IMR-90 (cell line): Measurements from ENCODE around the gene STRIP1. TPM values are rescaled to one million over a fixed set of nuclear protein-coding genes. Genes with fewer than 3 reads are reported as not detected.
A peak's percentile ranks its signal among the peaks of the same experiment; 100 is the strongest.

Experiments
- ATAC-seq: fragments of 200-7000 bp; cut with Tn5 transposase; 2 replicates; pipeline ENCODE4 v1.9.1; 2020; ENCODE audit warnings: low read depth, mild to moderate bottlenecking, moderate library complexity
- BruUV-seq: library from RNA; stranded (reverse); fragments of 400-500 nt; replicated peaks from 2 replicates; lab custom pipeline; 2021; lab: Mats Ljungman, UMichigan
- CTCF ChIA-PET: fragments of 300-600 bp; formaldehyde crosslinking; extraction: SDS; loops from one replicate; lab custom pipeline; 2021; ENCODE audit warnings: antibody characterized with exemption; lab: Yijun Ruan, JAX
- POLR2A ChIA-PET: fragments of 300-600 bp; sonication (Branson Sonifier 250); formaldehyde crosslinking; loops from one replicate; lab custom pipeline; 2022; ENCODE audit warnings: antibody characterized with exemption; ENCODE audit not compliant: unreplicated experiment; lab: Charles Lee
- DNase-seq: peaks from one replicate; pipeline ENCODE4 v3.0.0; 2013
- H2AFZ ChIP-seq: replicated peaks from 2 replicates; pipeline ENCODE3; 2013; ENCODE audit warnings: low read length, mild to moderate bottlenecking; ENCODE audit not compliant: poor library complexity
- H2AK5ac ChIP-seq: 2 replicates; pipeline ENCODE4 v1.6.1; 2013; ENCODE audit warnings: low read depth, low read length, inconsistent platforms
- H2AK9ac ChIP-seq: replicated peaks from 2 replicates; pipeline ENCODE3; 2013; ENCODE audit warnings: mild to moderate bottlenecking, low read depth, low read length, moderate library complexity; ENCODE audit not compliant: poor library complexity
- H2BK120ac ChIP-seq: 2 replicates; pipeline ENCODE4 v1.6.1; 2013; ENCODE audit warnings: low read depth, low read length, inconsistent platforms
- H2BK15ac ChIP-seq: 3 replicates; pipeline ENCODE4 v1.6.1; 2013; ENCODE audit warnings: low read depth, low read length, inconsistent platforms
- H2BK20ac ChIP-seq: 2 replicates; pipeline ENCODE4 v1.6.1; 2013; ENCODE audit warnings: low read depth, mild to moderate bottlenecking, inconsistent platforms, low read length, moderate library complexity
- H2BK5ac ChIP-seq: 2 replicates; pipeline ENCODE4 v1.6.1; 2013; ENCODE audit warnings: mild to moderate bottlenecking, low read depth, low read length, inconsistent platforms; ENCODE audit not compliant: poor library complexity, severe bottlenecking
- H3K14ac ChIP-seq: replicated peaks from 2 replicates; pipeline ENCODE4 v1.6.1; 2013; ENCODE audit warnings: low read depth, low read length, inconsistent platforms
- H3K18ac ChIP-seq: 2 replicates; pipeline ENCODE4 v1.6.1; 2013; ENCODE audit warnings: low read depth, low read length, control low read depth
- H3K23ac ChIP-seq: 2 replicates; pipeline ENCODE4 v1.6.1; 2013; ENCODE audit warnings: low read depth, low read length, inconsistent platforms
- H3K27ac ChIP-seq: 2 replicates; pipeline ENCODE4 v1.5.1; 2013; ENCODE audit warnings: mild to moderate bottlenecking, control low read depth, low read length; ENCODE audit not compliant: insufficient read depth
- H3K27me3 ChIP-seq: 2 replicates; pipeline ENCODE4 v1.6.1; 2013; ENCODE audit warnings: low read length; ENCODE audit not compliant: control insufficient read depth, insufficient read depth
- H3K36me3 ChIP-seq: 2 replicates; pipeline ENCODE4 v1.6.1; 2013; ENCODE audit warnings: low read length, mixed read lengths; ENCODE audit not compliant: control insufficient read depth, insufficient read depth
- H3K4ac ChIP-seq: 2 replicates; pipeline ENCODE4 v1.6.1; 2013; ENCODE audit warnings: low read depth, low read length, inconsistent platforms
- H3K4me1 ChIP-seq: 2 replicates; pipeline ENCODE4 v1.6.1; 2013; ENCODE audit warnings: low read length, mixed read lengths; ENCODE audit not compliant: control insufficient read depth, insufficient read depth
- H3K4me2 ChIP-seq: 2 replicates; pipeline ENCODE4 v1.6.1; 2013; ENCODE audit warnings: low read depth, mild to moderate bottlenecking, control low read depth, low read length, moderate library complexity
- H3K4me3 ChIP-seq: 2 replicates; pipeline ENCODE4 v1.5.1; 2013; ENCODE audit warnings: low read depth, mild to moderate bottlenecking, control low read depth, low read length, moderate library complexity; ENCODE audit not compliant: insufficient read depth
- H3K56ac ChIP-seq: 2 replicates; pipeline ENCODE4 v1.6.1; 2013; ENCODE audit warnings: low read length, inconsistent platforms; ENCODE audit not compliant: insufficient read depth; ENCODE audit errors: extremely low read depth
- H3K79me1 ChIP-seq, 2 experiments: 2 replicates each; pipeline ENCODE4 v1.6.1; 2013; ENCODE audit warnings: low read length in 2 of 2, inconsistent platforms in 1 of 2, low read depth in 1 of 2
- H3K9ac ChIP-seq: 2 replicates; pipeline ENCODE4 v1.6.1; 2013; ENCODE audit warnings: low read depth, low read length, control low read depth
- H3K9me1 ChIP-seq: 2 replicates; pipeline ENCODE4 v1.6.1; 2013; ENCODE audit warnings: low read length, inconsistent platforms; ENCODE audit not compliant: insufficient read depth
- H3K9me3 ChIP-seq: 2 replicates; pipeline ENCODE4 v1.6.1; 2013; ENCODE audit warnings: low read length; ENCODE audit not compliant: control insufficient read depth, insufficient read depth
- H4K20me1 ChIP-seq: 2 replicates; pipeline ENCODE4 v1.6.1; 2013; ENCODE audit warnings: low read length, inconsistent platforms; ENCODE audit not compliant: insufficient read depth
- H4K5ac ChIP-seq: 2 replicates; pipeline ENCODE4 v1.6.1; 2013; ENCODE audit warnings: mild to moderate bottlenecking, low read depth, low read length, control low read depth
- H4K8ac ChIP-seq, 2 experiments: 2 replicates each; pipeline ENCODE4 v1.6.1; 2013; ENCODE audit warnings: low read depth in 2 of 2, low read length in 2 of 2, control low read depth in 1 of 2, inconsistent platforms in 1 of 2
- H4K91ac ChIP-seq: 2 replicates; pipeline ENCODE4 v1.6.1; 2013; ENCODE audit warnings: low read depth, low read length, inconsistent platforms; ENCODE audit not compliant: insufficient read depth
- BHLHE40 ChIP-seq: fragments of 150-350 bp; IDR thresholded peaks from 2 replicates; pipeline ENCODE4 v1.6.1; 2016; ENCODE audit warnings: mild to moderate bottlenecking, low read depth, low read length
- CEBPB ChIP-seq: IDR thresholded peaks from 2 replicates; pipeline ENCODE4 v1.6.1; 2012; ENCODE audit warnings: low read depth, low read length, improper control_type of control experiment
- CHD1 ChIP-seq: IDR thresholded peaks from 2 replicates; pipeline ENCODE4 v1.6.1; 2012; ENCODE audit warnings: low read depth, low read length, improper control_type of control experiment
- FOS ChIP-seq: fragments of 150-350 bp; IDR thresholded peaks from 2 replicates; pipeline ENCODE4 v1.6.1; 2016; ENCODE audit warnings: low read depth, low read length
- MAFK ChIP-seq: IDR thresholded peaks from 2 replicates; pipeline ENCODE4 v1.6.1; 2012; ENCODE audit warnings: low read depth, low read length, improper control_type of control experiment
- MAZ ChIP-seq: IDR thresholded peaks from 2 replicates; pipeline ENCODE4 v1.6.1; 2012; ENCODE audit warnings: low read depth, mild to moderate bottlenecking, low read length, improper control_type of control experiment, moderate library complexity, borderline replicate concordance
- MXI1 ChIP-seq: IDR thresholded peaks from 2 replicates; pipeline ENCODE4 v1.6.1; 2012; ENCODE audit warnings: low read depth, mild to moderate bottlenecking, low read length, moderate library complexity, borderline replicate concordance
- NFE2L2 ChIP-seq: fragments of 150-350 bp; IDR thresholded peaks from 2 replicates; pipeline ENCODE4 v1.6.1; 2016; ENCODE audit warnings: low read depth, mild to moderate bottlenecking, low read length
- POLR2A ChIP-seq: IDR thresholded peaks from 2 replicates; pipeline ENCODE4 v1.6.1; 2012; ENCODE audit warnings: mild to moderate bottlenecking, low read depth, low read length
- RAD21 ChIP-seq: IDR thresholded peaks from 2 replicates; pipeline ENCODE4 v1.6.1; 2012; ENCODE audit warnings: low read length, improper control_type of control experiment
- RCOR1 ChIP-seq: IDR thresholded peaks from 2 replicates; pipeline ENCODE4 v1.6.1; 2012; ENCODE audit warnings: mild to moderate bottlenecking, low read length, improper control_type of control experiment; ENCODE audit not compliant: insufficient replicate concordance
- RFX5 ChIP-seq: IDR thresholded peaks from 2 replicates; pipeline ENCODE4 v1.8.0; 2012; ENCODE audit warnings: low read depth, mild to moderate bottlenecking, low read length, moderate library complexity
- SMC3 ChIP-seq: fragments of 150-350 bp; IDR thresholded peaks from 2 replicates; pipeline ENCODE4 v1.6.1; 2016; ENCODE audit warnings: low read depth, mild to moderate bottlenecking, antibody characterized with exemption, low read length, moderate library complexity
- WGBS, 2 experiments: methylation state at CpG; one replicate each; pipeline versions ENCODE4 v1.1.5 to v1.1.7; 2013; ENCODE audit warnings: missing lambda C conversion rate in 2 of 2; ENCODE audit not compliant: insufficient read length in 1 of 2; ENCODE audit errors: extremely low coverage in 2 of 2; 5-methylcytosine and 5-hydroxymethylcytosine counted together
- dilution Hi-C: fragments of 300-500 bp; cut with HindIII; formaldehyde crosslinking; loops from one replicate; pipeline ENCODE4 v1.14.3; 2018; ENCODE audit warnings: low sequenced_read_pairs; ENCODE audit not compliant: unreplicated experiment
- in situ Hi-C: fragments of 300-500 bp; cut with MboI; formaldehyde crosslinking; loops from 3 replicates; pipeline ENCODE4 v1.14.3; 2019; ENCODE audit warnings: low sequenced_read_pairs, inconsistent platforms, mixed read lengths
- intact Hi-C: fragments of 100-400 bp; cut with micrococcal nuclease; formaldehyde crosslinking; loops from 2 replicates; pipeline ENCODE4 v1.10.0; 2022
- polyA plus RNA-seq, 3 experiments: library from polyadenylated mRNA; depleted of rRNA; stranded (reverse); fragments of >200 nt; gene quantifications; 2 replicates each; pipeline ENCODE4 v1.2.3, GENCODE V29; 2012; ENCODE audit warnings: low replicate concordance in 1 of 3
- total RNA-seq: library from RNA; depleted of rRNA; stranded (reverse); fragments of >200 nt; gene quantifications from 2 replicates; pipeline ENCODE4 v1.2.3, GENCODE V29; 2012
- TF ChIP-seq, protein P1 (sequence below): fragments of 150-350 bp; IDR thresholded peaks from 2 replicates; pipeline ENCODE4 v1.6.1; 2016; ENCODE audit warnings: low read depth, mild to moderate bottlenecking, low read length, moderate library complexity, borderline replicate concordance
- TF ChIP-seq, protein P2 (sequence below): conservative IDR thresholded peaks from 2 replicates; pipeline ENCODE4 v1.5.1; 2012; ENCODE audit warnings: mild to moderate bottlenecking, low read depth, low read length, improper control_type of control experiment

STRIP1 gene
- total and polyA plus RNA-seq, 2 of the 4 experiments (the other 2 are of a cell fraction): 30.4 to 33.5 TPM

DNA sequence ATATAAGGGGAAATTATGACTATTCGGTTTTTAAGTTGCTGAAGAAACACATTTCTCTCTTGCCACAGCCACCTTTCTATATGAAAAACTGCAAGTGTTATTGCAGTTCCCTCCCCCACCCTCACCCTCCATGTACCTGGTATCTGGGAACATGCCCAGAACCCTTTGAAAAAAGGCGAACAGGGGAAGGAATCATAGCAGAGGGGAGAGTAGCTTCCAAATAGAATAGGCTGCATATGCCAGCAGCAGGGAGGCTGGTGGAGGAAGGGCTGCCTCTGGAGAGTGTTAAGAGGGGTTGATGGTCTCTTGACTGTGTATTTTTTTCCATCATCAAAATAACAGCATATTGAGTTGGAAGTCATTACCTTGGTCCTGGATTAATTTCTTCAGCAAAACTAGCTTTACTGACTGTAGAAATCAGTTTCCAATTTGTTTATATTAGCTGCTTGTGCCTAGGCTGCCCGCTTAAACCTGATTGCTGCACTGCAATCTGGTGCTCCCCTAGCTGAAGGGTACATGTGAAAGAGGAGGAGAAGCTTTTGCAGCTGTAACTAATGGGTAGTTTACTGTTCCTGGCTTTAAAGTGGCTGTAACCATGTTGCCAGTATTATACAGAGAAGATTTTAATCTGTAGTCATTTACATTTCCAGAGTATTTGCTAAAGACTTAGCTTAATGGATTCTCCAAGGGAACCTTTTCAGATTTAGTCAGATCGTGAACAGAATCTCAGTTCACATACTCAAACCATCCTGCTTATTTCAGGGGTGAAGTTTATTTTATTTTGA, 27.2 kb upstream of the STRIP1 start:
- Histone ChIP-seq H3K4me3 (no peak overlapping the region), H3K4ac (0 out of 2 replicates have a peak overlapping the region, but pooled peaks have one; percentile 13), H2BK5ac (no peak overlapping the region), H3K4me2 (0 out of 2 replicates have a peak overlapping the region, but pooled peaks have one; percentile 3), H3K4me1 (peaks cover 17% of the 10 kb centered on the region), H2AK9ac (no peak overlapping the region), H3K9ac (no peak overlapping the region), H2BK120ac (no peak overlapping the region), H3K9me3 (no peaks in the 10 kb centered on the region), H2AK5ac (peak overlapping the region; percentile 46; the same call in 1 of the 2 replicates), H3K36me3 (peaks cover 17% of the 10 kb centered on the region), H4K20me1 (peaks cover 43% of the 10 kb centered on the region), H4K91ac (no peak overlapping the region), H3K27ac (no peak overlapping the region), H4K8ac (no peak overlapping the region), H2BK15ac (no peak overlapping the region), H4K5ac (no peak overlapping the region), H3K79me1 (peaks cover 25 to 63% of the 10 kb centered on the region in 2 experiments), H3K14ac (0 out of 2 replicates have a peak overlapping the region, but pooled peaks have one; percentile 16), H2AFZ (no peak overlapping the region), H3K23ac (no peak overlapping the region; the same call in 1 of the 2 replicates), H3K56ac (no peak overlapping the region), H2BK20ac (no peak overlapping the region), H3K18ac (no peak overlapping the region), H3K9me1 (peaks cover 16% of the 10 kb centered on the region), H3K27me3 (no peaks in the 10 kb centered on the region)
- ChIA-PET POLR2A (no interaction called here), CTCF (interaction anchor here (1.1 to 1.2 kb wide), 2 partner anchors 185 to 230 kb away, joined by 3 to 4 read pairs; no protein-coding TSS in a partner anchor)
- DNase-seq (no peak), ATAC-seq (no peak)
- dilution Hi-C loops (no loop called here), in situ Hi-C loops (no loop called here), intact Hi-C loops (no loop called here)
- 71% methylated on average over 1 of the region's 4 CpGs; no CpG with 5 or more reads in 1 of the 2 experiments for WGBS, 2 experiments
- BruUV-seq: no TSS peak
- TF ChIP-seq RCOR1 (no peak), POLR2A (no peak), MAFK (no peak), CEBPB (no peak), BHLHE40 (no peak), SMC3 (no peak), CHD1 (no peak), FOS (no peak), RFX5 (no peak), NFE2L2 (no peak), RAD21 (no peak), MXI1 (no peak), MAZ (no peak)
- TF ChIP-seq, protein P1, sequence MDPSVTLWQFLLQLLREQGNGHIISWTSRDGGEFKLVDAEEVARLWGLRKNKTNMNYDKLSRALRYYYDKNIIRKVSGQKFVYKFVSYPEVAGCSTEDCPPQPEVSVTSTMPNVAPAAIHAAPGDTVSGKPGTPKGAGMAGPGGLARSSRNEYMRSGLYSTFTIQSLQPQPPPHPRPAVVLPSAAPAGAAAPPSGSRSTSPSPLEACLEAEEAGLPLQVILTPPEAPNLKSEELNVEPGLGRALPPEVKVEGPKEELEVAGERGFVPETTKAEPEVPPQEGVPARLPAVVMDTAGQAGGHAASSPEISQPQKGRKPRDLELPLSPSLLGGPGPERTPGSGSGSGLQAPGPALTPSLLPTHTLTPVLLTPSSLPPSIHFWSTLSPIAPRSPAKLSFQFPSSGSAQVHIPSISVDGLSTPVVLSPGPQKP: no peak
- TF ChIP-seq, protein P2, sequence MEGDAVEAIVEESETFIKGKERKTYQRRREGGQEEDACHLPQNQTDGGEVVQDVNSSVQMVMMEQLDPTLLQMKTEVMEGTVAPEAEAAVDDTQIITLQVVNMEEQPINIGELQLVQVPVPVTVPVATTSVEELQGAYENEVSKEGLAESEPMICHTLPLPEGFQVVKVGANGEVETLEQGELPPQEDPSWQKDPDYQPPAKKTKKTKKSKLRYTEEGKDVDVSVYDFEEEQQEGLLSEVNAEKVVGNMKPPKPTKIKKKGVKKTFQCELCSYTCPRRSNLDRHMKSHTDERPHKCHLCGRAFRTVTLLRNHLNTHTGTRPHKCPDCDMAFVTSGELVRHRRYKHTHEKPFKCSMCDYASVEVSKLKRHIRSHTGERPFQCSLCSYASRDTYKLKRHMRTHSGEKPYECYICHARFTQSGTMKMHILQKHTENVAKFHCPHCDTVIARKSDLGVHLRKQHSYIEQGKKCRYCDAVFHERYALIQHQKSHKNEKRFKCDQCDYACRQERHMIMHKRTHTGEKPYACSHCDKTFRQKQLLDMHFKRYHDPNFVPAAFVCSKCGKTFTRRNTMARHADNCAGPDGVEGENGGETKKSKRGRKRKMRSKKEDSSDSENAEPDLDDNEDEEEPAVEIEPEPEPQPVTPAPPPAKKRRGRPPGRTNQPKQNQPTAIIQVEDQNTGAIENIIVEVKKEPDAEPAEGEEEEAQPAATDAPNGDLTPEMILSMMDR: no peak
